ENCODE results near the gene COL23A1. TPM values are rescaled to one million over a fixed set of nuclear protein-coding genes. Genes with fewer than 3 reads are reported as not detected.
A peak's percentile ranks its signal among the peaks of the same experiment; 100 is the strongest.

Gene COL23A1
- total and polyA plus RNA-seq, 2 of the 13 experiments (the other 11 are each of a cell fraction or from before 2014, with no cell fraction given) = not detected

DNA sequence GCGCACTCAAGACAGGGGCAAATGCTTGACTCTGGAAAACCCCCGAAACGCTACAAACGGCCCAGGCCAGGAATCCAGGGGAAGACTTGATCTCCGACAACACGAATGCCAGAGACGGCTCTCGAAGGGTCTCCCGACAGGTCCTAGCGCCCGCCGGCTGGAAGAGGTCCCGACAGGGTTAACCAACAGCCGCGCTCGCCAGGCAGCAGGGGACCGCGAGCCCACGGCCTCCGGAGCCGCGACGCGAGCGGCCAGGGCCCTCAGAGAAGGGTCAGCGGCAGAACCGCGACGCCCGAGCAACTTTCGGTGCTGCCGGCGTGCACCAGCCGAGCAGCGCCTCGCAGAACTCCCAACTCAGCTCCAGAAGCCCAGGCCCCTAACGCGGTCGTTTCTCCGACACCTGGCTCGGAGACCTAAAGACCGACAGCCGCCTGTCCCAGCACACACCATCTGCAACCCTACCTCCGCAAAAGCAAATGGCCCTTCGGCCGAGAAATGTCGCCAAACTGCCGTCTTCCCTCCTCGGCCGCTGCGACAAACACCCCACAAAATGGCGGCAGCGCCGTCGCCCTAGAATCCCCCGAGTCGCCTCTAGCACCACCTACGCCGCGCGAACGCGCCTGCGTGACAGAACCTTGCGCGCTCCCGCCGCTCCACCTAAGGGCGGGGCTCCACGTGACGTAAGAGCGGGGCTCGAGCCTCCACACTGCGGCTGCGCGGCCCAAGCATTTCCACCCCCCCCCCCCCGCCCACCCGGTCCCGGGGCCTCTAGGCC lies 36.5 kb upstream of the COL23A1 start, which contains the start of gene CLK4 (continued):
- TF ChIP-seq ATF4 (CRISPR knock-in tag; IDR thresholded peaks at IDR 0.05) (peak in 1 of 2 experiments; percentile 35; a peak in 1 of 4 replicates), NFIC (IDR thresholded peaks at IDR 0.05; ENCODE audit: low read length) (no peak), ZNF768 (CRISPR knock-in tag; IDR thresholded peaks at IDR 0.05) (peak; percentile 74; the same call in 1 of the 2 replicates), SRF (IDR thresholded peaks at IDR 0.05; ENCODE audit: low read depth, low read length) (no peak), POLR2G (IDR thresholded peaks at IDR 0.05; ENCODE audit: low read depth, low read length) (peak; percentile 83), SP140L (CRISPR knock-in tag; IDR thresholded peaks at IDR 0.05; ENCODE audit: borderline replicate concordance) (no peak), SNAI1 (CRISPR knock-in tag; IDR thresholded peaks at IDR 0.05; ENCODE audit: borderline replicate concordance) (no peak; the same call in 1 of the 2 replicates), GABPA (IDR thresholded peaks at IDR 0.05; ENCODE audit: low read depth, low read length) (no peak), GABPA (CRISPR knock-in tag; IDR thresholded peaks at IDR 0.05; ENCODE audit: low read depth) (no peak), ARNT (IDR thresholded peaks at IDR 0.05) (no peak), ZNF337 (CRISPR knock-in tag; IDR thresholded peaks at IDR 0.05; ENCODE audit: borderline replicate concordance, low read depth) (no peak), ZNF576 (CRISPR knock-in tag; IDR thresholded peaks at IDR 0.05) (no peak), IKZF5 (CRISPR knock-in tag; IDR thresholded peaks at IDR 0.05) (peak; percentile 92), ZBTB26 (CRISPR knock-in tag; IDR thresholded peaks at IDR 0.05; ENCODE audit: borderline replicate concordance) (no peak; the same call in none of the 2 replicates), ADNP (CRISPR knock-in tag; IDR thresholded peaks at IDR 0.05) (no peak), ZMYM2 (CRISPR knock-in tag; IDR thresholded peaks at IDR 0.05) (no peak), ZNF550 (CRISPR knock-in tag; IDR thresholded peaks at IDR 0.05; ENCODE audit: borderline replicate concordance) (0 out of 2 replicates have a peak, but pooled peaks have one; percentile 64), SATB2 (CRISPR knock-in tag; IDR thresholded peaks at IDR 0.05) (0 out of 2 replicates have a peak, but pooled peaks have one; percentile 42), ZNF547 (CRISPR knock-in tag; IDR thresholded peaks at IDR 0.05) (no peak), MLX (CRISPR knock-in tag; IDR thresholded peaks at IDR 0.05) (no peak), RFX5 (IDR thresholded peaks at IDR 0.05; ENCODE audit: low read depth, low read length) (no peak), TFDP1 (CRISPR knock-in tag; IDR thresholded peaks at IDR 0.05; ENCODE audit: borderline replicate concordance) (no peak), ZNF790 (CRISPR knock-in tag; IDR thresholded peaks at IDR 0.05; ENCODE audit: borderline replicate concordance) (no peak; the same call in 1 of the 2 replicates)
- TF ChIP-seq, protein P1, sequence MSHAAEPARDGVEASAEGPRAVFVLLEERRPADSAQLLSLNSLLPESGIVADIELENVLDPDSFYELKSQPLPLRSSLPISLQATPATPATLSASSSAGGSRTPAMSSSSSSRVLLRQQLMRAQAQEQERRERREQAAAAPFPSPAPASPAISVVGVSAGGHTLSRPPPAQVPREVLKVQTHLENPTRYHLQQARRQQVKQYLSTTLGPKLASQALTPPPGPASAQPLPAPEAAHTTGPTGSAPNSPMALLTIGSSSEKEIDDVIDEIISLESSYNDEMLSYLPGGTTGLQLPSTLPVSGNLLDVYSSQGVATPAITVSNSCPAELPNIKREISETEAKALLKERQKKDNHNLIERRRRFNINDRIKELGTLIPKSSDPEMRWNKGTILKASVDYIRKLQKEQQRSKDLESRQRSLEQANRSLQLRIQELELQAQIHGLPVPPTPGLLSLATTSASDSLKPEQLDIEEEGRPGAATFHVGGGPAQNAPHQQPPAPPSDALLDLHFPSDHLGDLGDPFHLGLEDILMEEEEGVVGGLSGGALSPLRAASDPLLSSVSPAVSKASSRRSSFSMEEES (CRISPR knock-in tag; IDR thresholded peaks at IDR 0.05) = peak; percentile 24; the same call in 1 of the 2 replicates
